ENCODE measurements around the gene AKAIN1. TPM values are rescaled to one million over a fixed set of nuclear protein-coding genes. Genes with fewer than 3 reads are reported as not detected.

The AKAIN1 gene
- total and polyA plus RNA-seq, 10 of the 15 experiments (the other 5 are each of a cell fraction or from before 2014, with no cell fraction given), result not detected

- in situ Hi-C loops (cut with MboI) (no loop called here), intact Hi-C loops (cut with micrococcal nuclease; ENCODE audit: unreplicated experiment) (no loop called here)
- FAIRE-seq, result no peak
- ChIA-PET POLR2A (no interaction called here), RAD21 (ENCODE audit: unreplicated experiment) (no interaction called here), SMC1A (ENCODE audit: uncharacterized antibody, unreplicated experiment) (no interaction called here), CTCF (no interaction called here)
- no peak for ATAC-seq
- Histone ChIP-seq H2AFZ (ENCODE audit: control insufficient read depth, low read depth, low read length) (no peak overlapping the region), H3K27ac (ENCODE audit: control insufficient read depth, insufficient read depth) (no peak overlapping the region), H3K36me3 (ENCODE audit: control insufficient read depth in 2 of 2, insufficient read depth in 2 of 2, low read length in 1 of 2) (no peaks in the 10 kb centered on the region), H3K4me3 (no peak overlapping the region), H3K9me3 (replicated peaks; ENCODE audit: control insufficient read depth, insufficient read depth, low read length) (no peaks in the 10 kb centered on the region), H3K79me2 (ENCODE audit: control insufficient read depth, insufficient read depth, low read length) (no peaks in the 10 kb centered on the region), H3K27me3 (replicated peaks in 1 of 2; ENCODE audit: control insufficient read depth in 2 of 2, insufficient read depth in 2 of 2, low read length in 1 of 2) (no peaks in the 10 kb centered on the region; a peak in 2 of 4 replicates), H4K20me1 (ENCODE audit: control insufficient read depth, insufficient read depth) (no peaks in the 10 kb centered on the region), H3K4me1 (ENCODE audit: control insufficient read depth, insufficient read depth, low read length) (no peaks in the 10 kb centered on the region), H3K4me2 (ENCODE audit: control insufficient read depth, insufficient read depth) (no peak overlapping the region), H3K9ac (ENCODE audit: control insufficient read depth, insufficient read depth, low read length) (no peak overlapping the region)
- WGBS (ENCODE audit: insufficient coverage, insufficient replicate concordance, low lambda C conversion rate, missing lambda C conversion rate), result 46% methylated on average over 45 of the region's 50 CpGs
- BruUV-seq (replicated peaks), result no TSS peak
- DNase-seq (ENCODE audit: low read depth, low spot score), result no peak
- no peak for TF ChIP-seq TCF3 (IDR thresholded peaks at IDR 0.05; ENCODE audit: borderline replicate concordance, insufficient read depth, low read depth, low read length)
- no peak for TF ChIP-seq BCL3 (IDR thresholded peaks at IDR 0.05; ENCODE audit: borderline replicate concordance, insufficient read depth, low read depth, low read length, poor library complexity, severe bottlenecking)
- TF ChIP-seq RB1 (IDR thresholded peaks at IDR 0.05; ENCODE audit: borderline replicate concordance), result no peak
- TF ChIP-seq E2F4 (IDR thresholded peaks at IDR 0.05; ENCODE audit: low read depth, low read length), result no peak
- no peak for TF ChIP-seq CEBPB (IDR thresholded peaks at IDR 0.05; ENCODE audit: borderline replicate concordance in 1 of 2, low read depth in 2 of 2, low read length in 2 of 2)
- no peak for TF ChIP-seq NBN (IDR thresholded peaks at IDR 0.05)
- no peak for TF ChIP-seq SMAD1 (IDR thresholded peaks at IDR 0.05; ENCODE audit: low read depth, partially characterized antibody)
- no peak for TF ChIP-seq TBL1XR1 (IDR thresholded peaks at IDR 0.05; ENCODE audit: low read depth, low read length)
- TF ChIP-seq MXI1 (IDR thresholded peaks at IDR 0.05; ENCODE audit: low read depth, low read length), result no peak
- no peak for TF ChIP-seq SMARCA5 (IDR thresholded peaks at IDR 0.05)
- no peak for TF ChIP-seq PRDM15 (CRISPR knock-in tag; IDR thresholded peaks at IDR 0.05)
- TF ChIP-seq BCL11A (IDR thresholded peaks at IDR 0.05; ENCODE audit: low read depth, low read length), result no peak
- no peak for TF ChIP-seq RAD51 (IDR thresholded peaks at IDR 0.05)
- no peak for TF ChIP-seq NR2F1 (conservative IDR thresholded peaks at IDR 0.05)
- no peak for TF ChIP-seq BHLHE40 (IDR thresholded peaks at IDR 0.05; ENCODE audit: borderline replicate concordance in 1 of 2, low read depth in 2 of 2, low read length in 1 of 2)
- TF ChIP-seq LARP7 (IDR thresholded peaks at IDR 0.05), result no peak
- no peak for TF ChIP-seq ZNF622 (IDR thresholded peaks at IDR 0.05)
These were observed 615 bp downstream of the AKAIN1 start for GRCh38 chr18:5196253-5197031.

Data from GM12878 (cell line).